Measurements from ENCODE around the gene PRR23B.
A peak's percentile ranks its signal among the peaks of the same experiment; 100 is the strongest.
"Not testable (repeated sequence)": the region's sequence is repeated elsewhere in the genome, so short reads cannot be mapped to it uniquely, and the experiment has no call there.

The PRR23B gene

GRCh38 chr3:139020868-139021234, at the start of gene PRR23B:
PRR23B (minus strand) TSS chr3:139020926; CDS start chr3:139020661, 265 bp downstream.
- no peak for DNase-seq

GRCh38 chr3:139062918-139063317, 42.2 kb upstream of the PRR23B start:
- no peak for DNase-seq

- no peak for DNase-seq
These were observed 32.3 kb upstream of the PRR23B start for GRCh38 chr3:139052802-139053600.

- DNase-seq: no peak
These were observed 23.9 kb upstream of the PRR23B start, which contains the start of gene PRR23C for GRCh38 chr3:139044366-139045210. PRR23C (minus strand) TSS chr3:139044892; CDS start chr3:139044620, 272 bp downstream.

- DNase-seq: no peak
These were observed 23.0 kb upstream of the PRR23B start for GRCh38 chr3:139043554-139044365.

- DNase-seq: no peak
These were observed 16.8 kb upstream of the PRR23B start for GRCh38 chr3:139037478-139037877.

DNA sequence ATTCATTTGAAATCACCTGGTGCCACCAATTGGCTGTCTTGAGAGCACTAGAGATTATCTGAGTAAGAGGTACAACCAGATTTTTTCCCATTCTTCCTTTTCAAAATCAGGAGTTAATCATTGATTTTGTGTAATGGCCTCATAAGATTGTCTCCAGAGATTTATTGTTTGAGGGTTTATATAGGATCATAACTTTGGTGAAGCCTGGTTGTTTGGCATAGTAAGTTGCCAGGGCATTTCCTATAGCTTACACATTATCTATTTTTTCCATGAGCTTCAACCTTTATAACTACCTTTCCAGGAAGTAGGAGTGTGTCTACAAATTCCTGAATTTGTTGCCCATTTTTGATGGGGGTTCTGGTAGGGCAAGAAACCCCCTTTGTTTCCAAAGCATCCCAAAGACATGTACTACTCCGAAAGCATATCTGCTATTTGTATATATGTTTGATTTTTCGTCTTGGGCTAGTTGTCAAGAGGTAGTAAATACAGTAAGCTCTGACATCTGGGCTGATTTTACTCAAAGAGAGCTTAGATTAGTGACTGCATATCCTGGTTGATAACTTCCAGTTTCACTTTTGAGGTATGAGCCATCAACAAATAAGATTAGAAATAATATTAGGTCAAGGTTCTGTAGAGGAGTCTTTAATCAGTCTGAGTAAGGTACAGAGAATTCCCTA, 11.7 kb upstream of the PRR23B start:
- no peak for DNase-seq

DNA sequence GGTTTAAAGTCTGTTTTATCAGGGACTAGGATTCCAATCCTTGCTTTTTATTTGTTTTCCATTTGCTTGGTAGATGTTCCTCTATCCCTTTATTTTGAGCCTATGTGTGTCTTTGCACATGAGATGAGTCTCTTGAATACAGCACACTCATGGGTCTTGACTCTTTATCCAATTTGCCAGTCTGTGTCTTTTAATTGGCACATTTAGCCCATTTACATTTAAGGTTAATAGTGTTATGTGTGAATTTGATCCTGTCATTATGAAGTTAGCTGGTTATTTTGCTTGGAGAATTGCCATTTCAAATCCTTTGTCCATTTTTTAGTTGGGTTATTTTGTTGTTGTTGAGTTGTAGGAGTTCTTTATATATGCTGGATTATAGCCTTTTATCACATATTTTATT, 9.8 kb upstream of the PRR23B start:
- DNase-seq: not testable (repeated sequence)

- no peak for DNase-seq
These were observed 4.2 kb upstream of the PRR23B start for GRCh38 chr3:139024968-139025367.

DNA sequence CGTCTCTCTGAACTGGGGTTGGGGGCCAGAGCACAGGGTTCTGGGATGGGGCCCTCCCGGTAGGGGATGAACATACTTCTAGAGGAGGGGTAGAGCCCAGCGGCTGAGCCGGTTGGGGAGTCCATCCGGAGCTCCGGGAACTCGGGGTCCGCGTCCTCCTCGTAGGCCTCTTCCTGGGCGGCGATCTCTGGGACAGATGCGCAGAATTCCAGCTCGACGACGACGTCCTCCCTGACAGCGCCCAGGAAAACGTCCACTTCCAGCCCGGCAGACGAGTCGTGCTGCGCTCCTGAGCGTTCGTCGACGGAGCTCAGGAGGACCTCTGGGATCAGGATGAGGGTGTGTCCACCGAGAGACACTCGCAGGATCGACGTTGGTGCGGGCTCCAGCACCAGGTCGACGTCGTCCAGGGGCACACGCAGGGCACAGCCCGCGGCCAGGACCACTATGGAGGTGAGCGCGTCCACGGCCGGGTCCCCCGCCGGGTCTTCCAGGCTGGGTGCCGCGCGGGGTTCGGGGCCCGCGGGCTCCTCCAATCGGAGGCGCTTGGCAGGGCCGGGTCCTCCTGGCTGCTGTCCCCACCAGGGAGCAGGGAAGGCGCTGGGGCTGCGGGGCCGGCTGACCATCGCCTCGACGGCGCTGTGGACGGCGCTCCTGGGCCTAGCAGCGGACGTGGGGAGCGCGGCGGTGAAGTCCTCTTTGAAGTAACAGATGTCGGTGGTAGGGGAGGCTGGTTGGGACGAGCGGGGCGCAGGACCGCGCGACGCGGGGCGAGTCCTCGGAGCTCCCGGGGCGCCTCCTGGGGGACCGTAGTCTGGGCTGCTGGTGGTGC, 474 bp downstream of the PRR23B start:
- DNase-seq: no peak

DNA sequence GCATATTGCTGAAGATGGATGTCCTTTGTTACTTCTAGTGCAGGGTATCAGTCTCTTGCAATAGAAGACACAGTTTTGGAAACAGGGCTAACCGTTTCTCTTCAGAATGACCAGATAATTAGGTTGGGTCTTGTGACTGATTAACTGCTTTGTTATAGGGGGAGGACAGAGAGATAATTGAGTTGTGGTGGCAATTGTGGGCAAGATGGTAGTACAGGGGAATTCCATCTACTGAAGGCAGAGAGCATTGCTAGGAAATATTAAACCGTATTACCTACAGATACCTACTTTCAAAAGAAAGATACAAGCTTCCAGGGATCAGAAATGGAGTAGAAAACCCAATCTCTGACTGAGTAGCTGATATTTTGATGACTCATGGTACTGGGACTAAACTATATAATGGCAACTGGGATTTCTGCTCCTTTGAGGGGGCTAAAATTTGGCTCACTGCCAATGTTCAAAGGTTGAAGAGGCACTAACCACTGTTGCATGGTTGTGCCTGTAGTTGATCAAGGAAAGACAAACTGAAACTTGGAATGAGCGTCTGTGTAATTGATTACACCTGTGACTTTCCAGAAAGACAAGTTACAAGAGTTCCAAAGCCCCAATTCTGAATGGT, 4.2 kb downstream of the PRR23B start:
- no peak for DNase-seq

- DNase-seq: no peak
These were observed 14.5 kb downstream of the PRR23B start, which contains the start of gene PRR23A for GRCh38 chr3:139006051-139006716. PRR23A (minus strand) TSS chr3:139006268; CDS start chr3:139006268, 0 bp downstream.

- no peak for DNase-seq
These were observed 15.3 kb downstream of the PRR23B start for GRCh38 chr3:139005356-139005993.

DNA sequence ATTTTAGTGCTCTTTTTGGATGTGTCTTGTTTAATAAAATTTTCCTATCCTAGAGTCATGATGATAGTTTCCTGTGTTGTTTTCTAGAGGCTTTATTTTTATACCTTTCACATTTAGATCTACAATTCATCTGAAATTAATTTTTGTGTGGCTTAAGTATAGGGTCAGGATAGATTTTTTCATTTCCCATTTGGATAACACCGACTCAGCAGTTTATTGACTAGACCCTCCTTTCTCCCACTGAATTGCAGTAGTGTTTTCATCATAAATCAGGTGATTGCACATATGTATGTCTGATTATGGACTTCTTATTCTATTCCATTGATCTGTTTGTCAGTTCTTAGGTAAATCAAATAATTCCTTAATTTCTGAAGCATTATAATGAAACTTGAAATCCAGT, 25.0 kb downstream of the PRR23B start:
- no peak for DNase-seq

DNA sequence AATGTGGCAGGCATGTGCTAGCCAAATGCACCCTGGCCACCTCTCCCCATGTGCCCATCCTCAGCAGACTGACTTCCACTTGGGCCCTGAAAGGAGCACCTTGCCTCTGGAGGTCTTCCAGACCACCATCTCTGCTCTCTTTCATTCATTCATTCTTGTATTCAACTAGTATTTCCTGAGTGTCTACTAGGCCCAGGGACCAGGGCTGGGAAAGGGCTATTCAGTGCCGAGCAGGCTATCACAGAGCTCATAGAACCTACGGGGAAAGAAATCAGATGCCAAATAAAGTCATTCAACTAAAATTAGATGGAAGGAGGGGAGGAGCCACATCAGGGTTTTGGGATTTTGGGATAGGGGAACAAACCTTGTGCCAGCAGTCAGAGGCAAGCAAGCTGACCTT, 33.5 kb downstream of the PRR23B start:
- no peak for DNase-seq

- no peak for DNase-seq
These were observed 34.8 kb downstream of the PRR23B start for GRCh38 chr3:138985932-138986331.

DNA sequence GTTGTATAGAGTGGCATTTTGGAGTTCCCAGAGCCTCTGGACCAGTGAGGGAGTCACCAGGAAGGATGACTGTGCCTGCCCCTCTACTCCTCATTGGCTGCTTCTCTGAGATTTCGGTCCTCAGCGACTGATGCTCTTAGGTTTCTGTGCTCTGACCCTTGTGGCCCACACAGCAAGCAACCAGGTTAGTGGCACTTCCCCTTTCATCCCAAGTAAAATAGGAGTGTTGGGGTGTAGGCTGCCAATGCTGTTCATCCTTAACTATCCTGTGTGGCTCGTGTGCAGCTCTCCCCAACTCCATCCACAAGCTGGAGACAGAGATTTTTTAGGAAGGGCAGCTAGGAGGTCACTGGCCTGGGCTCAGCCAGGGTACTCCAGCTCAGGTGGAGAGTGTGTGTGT, 35.9 kb downstream of the PRR23B start:
- no peak for DNase-seq

DNA sequence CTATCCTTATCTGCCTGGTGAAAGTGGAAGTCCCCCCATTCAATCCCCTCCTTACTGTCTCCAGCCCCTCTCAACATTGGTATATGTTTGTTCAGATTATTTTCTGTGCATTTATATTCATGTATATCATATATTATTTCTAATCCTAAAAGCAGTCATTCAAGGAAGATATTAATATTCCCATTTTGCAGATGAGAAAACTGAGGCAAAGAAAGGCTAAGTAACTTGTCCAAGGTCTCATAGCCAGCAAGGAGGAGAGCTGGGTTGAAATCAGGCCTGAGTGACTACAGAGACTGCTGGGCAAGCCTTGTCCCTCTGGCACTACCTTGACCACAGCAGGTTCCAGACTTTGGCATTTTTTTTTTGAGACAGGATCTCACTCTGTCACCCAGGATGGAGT, 44.7 kb downstream of the PRR23B start:
- no peak for DNase-seq

DNA sequence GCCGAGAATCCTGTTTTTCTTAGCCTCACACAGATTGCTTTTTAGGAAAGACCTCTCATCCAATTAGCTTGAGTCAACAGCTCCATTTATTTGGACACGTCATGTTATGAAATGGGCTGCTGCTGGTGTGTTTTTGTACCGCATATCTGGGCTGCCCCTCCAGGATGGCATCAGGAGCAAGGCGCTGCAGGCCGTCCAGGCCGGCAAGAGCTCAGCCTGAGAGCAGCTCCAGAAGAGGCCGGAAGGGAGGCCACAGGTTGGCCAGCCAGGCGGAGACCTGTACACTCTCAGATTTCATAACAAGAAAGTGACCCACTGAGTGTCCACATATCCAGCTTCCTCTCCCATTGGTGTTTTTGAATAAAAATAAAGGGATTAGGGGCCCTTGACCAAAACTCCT, 45.4 kb downstream of the PRR23B start:
- DNase-seq: no peak

- peak; percentile 26 for DNase-seq
These were observed 46.3 kb downstream of the PRR23B start for GRCh38 chr3:138974462-138974861.
